Body of pancreas (tissue), 4 donors: ENCODE results near the gene PIP5K1A.

Source experiments
- POLR2A ChIP-seq, 3 donors: fragments of 450-650 bp; IDR thresholded peaks; one replicate each; pipeline ENCODE4 v1.6.1; 2016; ENCODE audit warnings: antibody characterized with exemption in 3 of 3, mild to moderate bottlenecking in 2 of 3
- TF ChIP-seq, protein P1 (sequence below), 7 experiments: fragments of 450-650 bp in 4 of 7; fragments of 200-600 bp in 3 of 7; sonication (generic) in 3 of 7; IDR thresholded peaks; one replicate each; pipeline ENCODE4 v1.5.1; 2016 to 2019; ENCODE audit warnings: antibody characterized with exemption in 7 of 7

GRCh38 chr1:151267760-151268159, 69.4 kb downstream of the PIP5K1A start:
- TF ChIP-seq, protein P1, sequence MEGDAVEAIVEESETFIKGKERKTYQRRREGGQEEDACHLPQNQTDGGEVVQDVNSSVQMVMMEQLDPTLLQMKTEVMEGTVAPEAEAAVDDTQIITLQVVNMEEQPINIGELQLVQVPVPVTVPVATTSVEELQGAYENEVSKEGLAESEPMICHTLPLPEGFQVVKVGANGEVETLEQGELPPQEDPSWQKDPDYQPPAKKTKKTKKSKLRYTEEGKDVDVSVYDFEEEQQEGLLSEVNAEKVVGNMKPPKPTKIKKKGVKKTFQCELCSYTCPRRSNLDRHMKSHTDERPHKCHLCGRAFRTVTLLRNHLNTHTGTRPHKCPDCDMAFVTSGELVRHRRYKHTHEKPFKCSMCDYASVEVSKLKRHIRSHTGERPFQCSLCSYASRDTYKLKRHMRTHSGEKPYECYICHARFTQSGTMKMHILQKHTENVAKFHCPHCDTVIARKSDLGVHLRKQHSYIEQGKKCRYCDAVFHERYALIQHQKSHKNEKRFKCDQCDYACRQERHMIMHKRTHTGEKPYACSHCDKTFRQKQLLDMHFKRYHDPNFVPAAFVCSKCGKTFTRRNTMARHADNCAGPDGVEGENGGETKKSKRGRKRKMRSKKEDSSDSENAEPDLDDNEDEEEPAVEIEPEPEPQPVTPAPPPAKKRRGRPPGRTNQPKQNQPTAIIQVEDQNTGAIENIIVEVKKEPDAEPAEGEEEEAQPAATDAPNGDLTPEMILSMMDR (IDR thresholded peaks at IDR 0.05) = no peak
- no peak for TF ChIP-seq POLR2A (IDR thresholded peaks at IDR 0.05)
